Measurements from ENCODE around the gene GAS2L3.

- TF ChIP-seq CTCF (IDR thresholded peaks at IDR 0.05) = no peak
- TF ChIP-seq POLR2A (IDR thresholded peaks at IDR 0.05) = no peak
Measured at GRCh38 chr12:100608776-100609175, 35.3 kb downstream of the GAS2L3 start.

Measured in uterus (tissue), 2 donors.